ENCODE measurements around the gene NEUROD4. TPM values are rescaled to one million over a fixed set of nuclear protein-coding genes. Genes with fewer than 3 reads are reported as not detected.

Gene NEUROD4
- polyA plus RNA-seq, 1 donor (not counting 4 experiments of a cell fraction or from before 2014, with no cell fraction given), result not detected

GRCh38 chr12:54975272-54975671 is 44.5 kb upstream of the NEUROD4 start:
- no peak for FAIRE-seq
- Histone ChIP-seq H3K4me1 (ENCODE audit: control insufficient read depth, extremely low read depth, insufficient read depth, low read length) (peaks cover 6% of the 10 kb centered on the region), H3K79me2 (ENCODE audit: control insufficient read depth, insufficient read depth, low read length) (no peaks in the 10 kb centered on the region), H3K36me3 (ENCODE audit: control insufficient read depth in 2 of 2, extremely low read depth in 1 of 2, insufficient read depth in 2 of 2, low read length in 2 of 2) (no peaks in the 10 kb centered on the region), H4K20me1 (ENCODE audit: control insufficient read depth, extremely low read depth, insufficient read depth, low read length) (no peaks in the 10 kb centered on the region), H3K27ac (ENCODE audit: control insufficient read depth, insufficient read depth, low read length) (no peak overlapping the region), H3K9me1 (ENCODE audit: control insufficient read depth, extremely low read depth, insufficient read depth, low read length) (no peaks in the 10 kb centered on the region), H3K27me3 (ENCODE audit: control insufficient read depth, extremely low read depth, insufficient read depth, low read length) (no peaks in the 10 kb centered on the region), H3K4me3 (ENCODE audit: control insufficient read depth in 2 of 3, extremely low read depth in 1 of 3, insufficient read depth in 2 of 3, low read depth in 1 of 3, low read length in 3 of 3) (no peak overlapping the region), H3K9me3 (ENCODE audit: control insufficient read depth, low read depth, low read length) (no peaks in the 10 kb centered on the region), H3K4me2 (ENCODE audit: control insufficient read depth, extremely low read depth, insufficient read depth, low read depth, low read length) (no peak overlapping the region), H2AFZ (ENCODE audit: control insufficient read depth, low read length) (no peak overlapping the region), H3K9ac (ENCODE audit: control insufficient read depth, extremely low read depth, insufficient read depth, low read length) (no peak overlapping the region)
- dilution Hi-C loops (cut with MboI; ENCODE audit: extremely low pct_ligation_motif_present, low sequenced_read_pairs), result no loop called here
- TF ChIP-seq, protein P1, sequence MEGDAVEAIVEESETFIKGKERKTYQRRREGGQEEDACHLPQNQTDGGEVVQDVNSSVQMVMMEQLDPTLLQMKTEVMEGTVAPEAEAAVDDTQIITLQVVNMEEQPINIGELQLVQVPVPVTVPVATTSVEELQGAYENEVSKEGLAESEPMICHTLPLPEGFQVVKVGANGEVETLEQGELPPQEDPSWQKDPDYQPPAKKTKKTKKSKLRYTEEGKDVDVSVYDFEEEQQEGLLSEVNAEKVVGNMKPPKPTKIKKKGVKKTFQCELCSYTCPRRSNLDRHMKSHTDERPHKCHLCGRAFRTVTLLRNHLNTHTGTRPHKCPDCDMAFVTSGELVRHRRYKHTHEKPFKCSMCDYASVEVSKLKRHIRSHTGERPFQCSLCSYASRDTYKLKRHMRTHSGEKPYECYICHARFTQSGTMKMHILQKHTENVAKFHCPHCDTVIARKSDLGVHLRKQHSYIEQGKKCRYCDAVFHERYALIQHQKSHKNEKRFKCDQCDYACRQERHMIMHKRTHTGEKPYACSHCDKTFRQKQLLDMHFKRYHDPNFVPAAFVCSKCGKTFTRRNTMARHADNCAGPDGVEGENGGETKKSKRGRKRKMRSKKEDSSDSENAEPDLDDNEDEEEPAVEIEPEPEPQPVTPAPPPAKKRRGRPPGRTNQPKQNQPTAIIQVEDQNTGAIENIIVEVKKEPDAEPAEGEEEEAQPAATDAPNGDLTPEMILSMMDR (optimal IDR thresholded peaks at IDR 0.05 in 1 of 3, IDR thresholded peaks at IDR 0.05 in 1 of 3, conservative IDR thresholded peaks at IDR 0.05 in 1 of 3; ENCODE audit: extremely low read depth in 1 of 3, insufficient read depth in 2 of 3, low read length in 3 of 3), result no peak
- TF ChIP-seq EZH2 (IDR thresholded peaks at IDR 0.05; ENCODE audit: low read length), result no peak
- no peak for DNase-seq (ENCODE audit: low read depth, low spot score)

DNA sequence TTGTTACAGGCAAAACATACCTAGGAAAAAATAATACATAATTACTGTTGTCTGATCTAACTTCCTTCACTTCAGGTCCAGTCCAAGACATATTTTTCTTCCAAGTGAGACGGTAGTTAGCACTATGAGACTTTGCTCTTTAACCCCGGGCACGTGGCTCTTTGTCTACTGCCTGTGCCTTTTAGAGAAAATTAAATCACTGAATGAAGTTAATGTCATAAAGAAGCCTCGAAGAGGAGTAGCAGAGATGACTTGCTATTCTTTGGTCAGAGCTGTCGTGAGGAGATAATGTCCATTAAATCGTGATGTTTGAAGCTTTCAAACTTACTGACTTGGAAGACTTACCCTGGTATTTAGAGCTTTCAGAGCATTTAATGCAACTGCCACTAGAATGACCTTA is 43.9 kb upstream of the NEUROD4 start:
- no peak for TF ChIP-seq EZH2 (IDR thresholded peaks at IDR 0.05; ENCODE audit: low read length)
- TF ChIP-seq, protein P1 (optimal IDR thresholded peaks at IDR 0.05 in 1 of 3, IDR thresholded peaks at IDR 0.05 in 1 of 3, conservative IDR thresholded peaks at IDR 0.05 in 1 of 3; ENCODE audit: extremely low read depth in 1 of 3, insufficient read depth in 2 of 3, low read length in 3 of 3), result no peak
- dilution Hi-C loops (cut with MboI; ENCODE audit: extremely low pct_ligation_motif_present, low sequenced_read_pairs), result no loop called here
- no peaks in the 10 kb centered on the region for H3K27me3 ChIP-seq (ENCODE audit: control insufficient read depth, extremely low read depth, insufficient read depth, low read length)
- no peak for FAIRE-seq
- H3K4me2 ChIP-seq (ENCODE audit: control insufficient read depth, extremely low read depth, insufficient read depth, low read depth, low read length), result no peak overlapping the region
- H3K9me1 ChIP-seq (ENCODE audit: control insufficient read depth, extremely low read depth, insufficient read depth, low read length), result no peaks in the 10 kb centered on the region
- no peaks in the 10 kb centered on the region for H3K9me3 ChIP-seq (ENCODE audit: control insufficient read depth, low read depth, low read length)
- no peak overlapping the region for H3K9ac ChIP-seq (ENCODE audit: control insufficient read depth, extremely low read depth, insufficient read depth, low read length)
- H3K4me1 ChIP-seq (ENCODE audit: control insufficient read depth, extremely low read depth, insufficient read depth, low read length), result peaks cover 6% of the 10 kb centered on the region
- no peak overlapping the region for H3K4me3 ChIP-seq (ENCODE audit: control insufficient read depth in 2 of 3, extremely low read depth in 1 of 3, insufficient read depth in 2 of 3, low read depth in 1 of 3, low read length in 3 of 3)
- DNase-seq (ENCODE audit: low read depth, low spot score), result no peak
- H3K27ac ChIP-seq (ENCODE audit: control insufficient read depth, insufficient read depth, low read length), result no peak overlapping the region
- no peaks in the 10 kb centered on the region for H3K79me2 ChIP-seq (ENCODE audit: control insufficient read depth, insufficient read depth, low read length)
- no peak overlapping the region for H2AFZ ChIP-seq (ENCODE audit: control insufficient read depth, low read length)
- no peaks in the 10 kb centered on the region for H4K20me1 ChIP-seq (ENCODE audit: control insufficient read depth, extremely low read depth, insufficient read depth, low read length)
- H3K36me3 ChIP-seq (ENCODE audit: control insufficient read depth in 2 of 2, extremely low read depth in 1 of 2, insufficient read depth in 2 of 2, low read length in 2 of 2), result no peaks in the 10 kb centered on the region
